ENCODE data around the gene CENPW. TPM values are rescaled to one million over a fixed set of nuclear protein-coding genes. Genes with fewer than 3 reads are reported as not detected.

CENPW gene
- total RNA-seq, 1 experiment from 2014 or later = 82.3 TPM

GRCh38 chr6:126372626-126373025 lies 32.7 kb downstream of the CENPW start:
- WGBS (ENCODE audit: extremely low coverage, insufficient read length, low lambda C conversion rate) = no CpG with 5 or more reads among the region's 2 CpGs
- TF ChIP-seq, protein P1, sequence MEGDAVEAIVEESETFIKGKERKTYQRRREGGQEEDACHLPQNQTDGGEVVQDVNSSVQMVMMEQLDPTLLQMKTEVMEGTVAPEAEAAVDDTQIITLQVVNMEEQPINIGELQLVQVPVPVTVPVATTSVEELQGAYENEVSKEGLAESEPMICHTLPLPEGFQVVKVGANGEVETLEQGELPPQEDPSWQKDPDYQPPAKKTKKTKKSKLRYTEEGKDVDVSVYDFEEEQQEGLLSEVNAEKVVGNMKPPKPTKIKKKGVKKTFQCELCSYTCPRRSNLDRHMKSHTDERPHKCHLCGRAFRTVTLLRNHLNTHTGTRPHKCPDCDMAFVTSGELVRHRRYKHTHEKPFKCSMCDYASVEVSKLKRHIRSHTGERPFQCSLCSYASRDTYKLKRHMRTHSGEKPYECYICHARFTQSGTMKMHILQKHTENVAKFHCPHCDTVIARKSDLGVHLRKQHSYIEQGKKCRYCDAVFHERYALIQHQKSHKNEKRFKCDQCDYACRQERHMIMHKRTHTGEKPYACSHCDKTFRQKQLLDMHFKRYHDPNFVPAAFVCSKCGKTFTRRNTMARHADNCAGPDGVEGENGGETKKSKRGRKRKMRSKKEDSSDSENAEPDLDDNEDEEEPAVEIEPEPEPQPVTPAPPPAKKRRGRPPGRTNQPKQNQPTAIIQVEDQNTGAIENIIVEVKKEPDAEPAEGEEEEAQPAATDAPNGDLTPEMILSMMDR (conservative IDR thresholded peaks at IDR 0.05) = no peak
- Histone ChIP-seq H4K5ac (ENCODE audit: insufficient read length, low read depth, low read length) (no peak overlapping the region), H3K79me1 (ENCODE audit: insufficient read depth, low read depth, low read length, poor library complexity, severe bottlenecking) (no peaks in the 10 kb centered on the region), H3K79me2 (ENCODE audit: insufficient read depth, low read length) (no peaks in the 10 kb centered on the region), H3K56ac (ENCODE audit: insufficient read length, low read depth, low read length) (no peak overlapping the region), H3K27me3 (ENCODE audit: insufficient read depth, low read length) (no peaks in the 10 kb centered on the region), H2BK15ac (ENCODE audit: low read depth, low read length) (no peak overlapping the region), H2BK12ac (ENCODE audit: insufficient read length, low read depth, low read length) (no peak overlapping the region), H3T11ph (ENCODE audit: low read length) (no peak overlapping the region), H2AFZ (ENCODE audit: low read length) (no peak overlapping the region), H3K4me1 (ENCODE audit: insufficient read depth, low read length) (no peaks in the 10 kb centered on the region), H3K9me3 (ENCODE audit: control insufficient read depth, low read depth, low read length) (no peaks in the 10 kb centered on the region), H3K4me2 (ENCODE audit: insufficient read depth, insufficient read length, low read length) (no peak overlapping the region), H2AK5ac (ENCODE audit: insufficient read length, low read length) (no peak overlapping the region), H2BK20ac (ENCODE audit: low read depth, low read length, poor library complexity, severe bottlenecking) (no peak overlapping the region), H4K20me1 (ENCODE audit: control insufficient read depth, insufficient read depth, insufficient read length) (no peaks in the 10 kb centered on the region), H3K18ac (ENCODE audit: insufficient read length, low read depth, low read length) (no peak overlapping the region), H3K23ac (ENCODE audit: insufficient read length, low read depth, low read length) (no peak overlapping the region), H4K91ac (ENCODE audit: insufficient read length, low read depth, low read length) (no peak overlapping the region), H2BK5ac (ENCODE audit: insufficient read length, low read length) (no peak overlapping the region), H2BK120ac (ENCODE audit: low read depth, low read length, poor library complexity, severe bottlenecking) (no peak overlapping the region), H3K27ac (ENCODE audit: insufficient read length, low read depth, low read length) (no peak overlapping the region), H3K9ac (ENCODE audit: extremely low read depth, insufficient read length, low read length) (no peak overlapping the region), H3K23me2 (ENCODE audit: insufficient read length, low read depth, low read length, poor library complexity, severe bottlenecking) (no peaks in the 10 kb centered on the region), H4K8ac (replicated peaks; ENCODE audit: insufficient read length, low read depth, low read length) (no peak overlapping the region), H3K14ac (ENCODE audit: insufficient read depth, low read length) (no peak overlapping the region), H3K4ac (ENCODE audit: low read depth, low read length) (no peak overlapping the region)
- Mint-ChIP-seq H3K9me3 (peaks cover 0 to 7% of the 10 kb centered on the region in 2 experiments; a peak in 3 of 5 replicates), H3K4me1 (peaks cover 11 to 12% of the 10 kb centered on the region in 2 experiments), H3K36me3 (ENCODE audit: insufficient read depth in 1 of 3, low read depth in 3 of 3) (peaks cover 13 to 21% (median 19%) of the 10 kb centered on the region in 3 experiments), H3K27ac (no peak overlapping the region), H3K27me3 (ENCODE audit: low read depth) (no peaks in the 10 kb centered on the region), H3K4me3 (no peak overlapping the region)
- no peak for DNase-seq
